Stimulated activated CD4-positive, alpha-beta T cell treated with anti-CD3 and anti-CD28 coated beads, Interleukin-2, amount 100 ng/mL, for 24 hours (primary cell): ENCODE data around the gene CCDC73.

Experiments used
- DNase-seq, 2 donors: peaks; one replicate each; pipeline ENCODE4 v3.0.0-alpha.2; 2020

The CCDC73 gene

DNA sequence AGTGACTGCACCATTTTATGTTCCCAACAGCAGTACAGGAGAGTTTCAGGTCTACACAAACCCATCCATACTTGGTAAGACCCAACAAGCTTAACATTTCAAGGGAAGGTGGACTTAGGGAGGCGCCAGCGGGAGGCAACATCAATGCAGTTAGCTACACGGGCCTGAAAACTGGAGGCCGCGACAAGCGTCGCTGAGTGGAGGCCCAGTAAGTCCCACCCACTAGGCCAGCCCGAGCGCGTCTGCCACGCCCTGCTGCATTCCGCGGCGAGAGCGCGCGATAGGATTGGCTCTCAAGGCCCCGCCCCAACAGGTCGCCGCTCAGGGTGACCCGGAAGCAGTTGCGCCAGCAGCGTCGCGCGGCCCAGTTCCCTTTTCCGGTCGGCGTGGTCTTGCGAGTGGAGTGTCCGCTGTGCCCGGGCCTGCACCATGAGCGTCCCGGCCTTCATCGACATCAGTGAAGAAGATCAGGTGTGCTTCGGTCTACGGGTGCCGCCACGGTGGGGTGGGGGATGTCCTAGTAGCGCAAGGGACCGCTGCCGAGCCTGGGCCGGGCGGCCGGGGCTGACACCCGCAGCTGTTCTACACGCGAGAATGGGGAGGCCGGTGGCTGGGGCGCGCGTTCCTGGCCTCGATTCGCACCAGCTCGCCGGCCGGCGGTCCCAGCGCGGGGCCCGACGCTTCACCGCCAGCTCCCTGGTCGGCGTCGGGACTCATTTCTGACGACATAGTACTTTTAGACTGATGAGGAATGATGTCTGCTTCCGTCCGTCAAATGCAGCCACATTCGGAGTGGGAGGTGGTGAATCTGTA lies 210.8 kb downstream of the CCDC73 start, which contains the start of gene EIF3M:
TSS of gene EIF3M (plus strand) at position 373 of the 813 bp plus-strand sequence. CDS start at position 430, 57 bp downstream.
- peak; percentile 96 for DNase-seq

DNA sequence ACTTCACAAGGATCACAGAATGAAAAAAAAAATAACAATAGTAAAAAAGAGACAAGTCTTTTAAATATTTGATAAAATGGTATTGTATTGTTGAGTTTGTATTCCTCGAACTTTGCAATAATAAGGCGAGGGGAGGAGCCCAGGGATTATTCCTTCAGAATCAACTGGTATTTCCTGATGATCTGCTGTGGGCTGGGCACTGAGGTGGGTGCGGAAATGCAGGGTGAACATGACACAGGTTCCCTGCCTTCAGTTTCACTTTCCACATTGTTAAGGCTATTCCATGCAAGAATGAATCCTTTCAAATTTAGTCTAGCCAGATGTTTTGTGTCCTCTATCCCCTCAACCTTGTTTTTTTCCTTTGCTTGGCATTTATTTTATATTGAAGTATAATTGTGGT lies 212.9 kb downstream of the CCDC73 start:
- no peak for DNase-seq

DNA sequence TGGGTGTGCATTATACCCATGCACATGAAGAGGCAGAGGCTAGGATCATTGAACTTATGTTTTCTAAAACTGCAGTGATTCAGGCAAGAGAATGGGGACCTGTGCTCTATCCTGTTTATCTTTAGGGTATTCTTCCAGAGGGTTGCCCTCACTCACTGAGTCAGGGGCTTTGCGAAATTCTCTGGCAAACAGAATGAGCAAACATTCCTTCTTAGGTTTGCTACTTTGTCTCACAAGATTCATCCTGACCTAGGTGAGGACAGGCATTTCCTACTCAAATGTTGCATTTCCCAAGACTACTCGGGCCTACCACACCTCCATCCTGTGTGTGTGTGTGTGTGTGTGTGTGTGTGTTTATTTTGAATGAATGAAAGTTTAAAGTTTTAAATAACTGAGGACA lies 213.5 kb downstream of the CCDC73 start:
- DNase-seq = no peak

DNA sequence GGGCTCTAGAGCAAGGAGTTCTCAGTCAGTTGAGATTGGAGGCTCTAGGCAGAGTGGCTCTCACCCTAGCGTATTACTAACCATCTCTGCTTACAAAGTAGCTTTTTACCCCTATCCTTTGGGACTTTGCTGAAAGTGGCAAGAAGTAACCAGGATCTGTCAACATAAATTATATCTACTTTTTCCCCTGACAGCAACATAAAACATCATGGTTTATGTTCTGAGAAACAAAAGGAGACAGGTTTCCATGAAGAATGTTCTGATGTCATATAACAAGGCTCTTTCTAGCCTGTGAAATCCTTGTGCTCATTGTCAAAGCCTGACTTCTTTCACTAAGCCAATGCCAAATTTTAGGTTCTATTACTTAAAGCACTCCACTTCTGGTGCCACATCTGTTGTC lies 218.0 kb downstream of the CCDC73 start:
- DNase-seq = no peak

DNA sequence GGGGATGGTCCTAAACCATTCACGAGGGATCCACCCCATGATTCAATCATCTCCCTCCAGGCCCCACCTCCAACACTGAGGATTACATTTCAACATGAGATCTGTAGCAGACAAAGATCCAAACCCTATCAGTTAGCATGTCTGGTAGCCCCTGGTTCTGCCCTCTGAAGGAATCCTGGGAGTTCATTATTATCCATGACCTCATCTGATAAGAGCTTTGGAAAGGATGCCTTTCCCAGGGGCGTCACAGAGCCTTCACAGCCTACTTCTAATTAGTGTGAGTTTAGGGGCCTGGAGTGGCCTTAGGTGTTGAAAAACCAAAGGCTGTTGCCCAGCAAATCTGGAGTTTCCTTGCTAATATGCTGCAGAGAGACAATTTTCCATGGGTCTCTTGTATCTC lies 219.4 kb downstream of the CCDC73 start:
- DNase-seq = no peak

DNA sequence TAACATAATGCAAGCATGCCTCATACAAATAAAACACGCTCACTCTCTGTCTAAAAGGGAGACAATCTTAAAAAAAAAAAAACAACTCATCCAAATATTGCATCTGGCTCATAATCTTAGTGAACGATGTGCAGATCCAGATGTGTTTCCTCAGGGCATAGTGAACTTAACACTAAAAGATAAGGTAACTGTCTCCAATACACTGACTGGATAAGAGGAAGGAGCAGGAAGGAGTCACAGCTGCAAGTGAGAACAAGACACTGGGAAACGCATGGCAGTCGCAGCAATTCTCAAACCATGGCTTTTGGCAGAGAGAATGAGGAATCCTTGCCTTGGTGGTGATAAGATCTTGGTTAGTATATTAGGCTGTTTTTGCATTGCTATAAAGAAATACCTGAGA lies 220.0 kb downstream of the CCDC73 start:
- no peak for DNase-seq

DNA sequence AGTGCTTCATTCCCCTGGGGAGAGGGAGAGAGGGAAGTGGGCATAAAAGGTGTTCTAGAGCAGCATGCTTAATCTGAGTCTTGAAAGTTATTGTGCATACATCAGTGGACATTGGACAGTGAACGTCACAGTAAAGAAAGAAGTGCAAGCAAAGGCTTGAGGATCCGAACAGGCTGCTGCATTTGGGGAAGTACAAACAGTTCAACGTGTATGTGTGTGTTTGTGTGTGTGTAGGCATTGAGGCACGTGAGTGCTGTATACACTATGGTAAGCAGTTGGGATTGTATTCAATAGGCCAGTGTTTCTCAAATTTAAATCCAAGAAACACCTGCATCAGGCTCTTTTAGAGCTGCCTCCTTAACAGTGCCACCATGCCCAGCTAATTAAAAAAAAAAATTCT lies 221.2 kb downstream of the CCDC73 start:
- DNase-seq = no peak

DNA sequence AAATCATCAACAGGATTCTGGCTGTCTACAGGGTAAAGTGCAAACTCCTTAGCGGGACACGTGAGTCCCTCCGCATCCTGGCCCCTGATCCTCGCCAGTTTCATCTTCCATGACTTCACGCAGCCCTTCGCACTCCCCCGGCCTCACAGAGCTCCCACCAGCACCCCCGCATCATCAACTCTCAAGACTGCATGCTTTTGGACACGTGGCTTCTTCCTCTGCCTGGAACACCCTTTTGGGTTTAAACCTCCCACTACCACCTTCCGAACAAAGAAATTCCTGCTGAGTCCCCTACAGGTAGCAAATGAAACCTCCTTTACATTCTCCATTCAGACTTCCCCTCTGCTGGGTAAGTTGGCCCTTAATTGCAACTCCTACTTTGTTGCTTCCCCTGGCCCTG lies 223.4 kb downstream of the CCDC73 start:
- DNase-seq = no peak

DNA sequence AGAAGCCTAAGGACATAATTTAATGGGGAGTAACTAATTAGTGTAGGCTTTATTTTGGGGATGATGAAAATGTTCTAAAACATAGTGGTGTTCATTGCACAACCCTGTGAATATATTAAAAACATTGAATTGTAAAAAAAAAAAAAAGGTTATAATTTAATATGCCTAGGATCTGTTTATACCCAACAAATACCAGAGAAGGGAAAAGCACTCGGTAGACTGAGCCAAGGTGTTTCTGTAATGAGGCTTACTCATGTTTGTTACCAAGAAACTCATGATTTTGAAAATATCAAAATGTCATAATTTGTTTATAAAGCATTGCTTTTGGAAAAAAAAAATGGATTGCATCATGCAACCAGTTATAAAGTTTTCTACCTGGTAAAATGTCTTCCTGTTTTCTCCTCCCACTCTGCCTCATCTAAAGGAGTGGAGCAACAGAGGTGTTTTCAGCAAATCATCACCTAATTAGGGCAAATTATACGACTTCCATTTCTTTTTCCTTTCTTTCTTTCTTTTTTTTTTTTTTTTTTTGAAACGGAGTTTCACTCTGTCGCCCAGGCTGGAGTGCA lies 225.1 kb downstream of the CCDC73 start:
- DNase-seq = no peak

DNA sequence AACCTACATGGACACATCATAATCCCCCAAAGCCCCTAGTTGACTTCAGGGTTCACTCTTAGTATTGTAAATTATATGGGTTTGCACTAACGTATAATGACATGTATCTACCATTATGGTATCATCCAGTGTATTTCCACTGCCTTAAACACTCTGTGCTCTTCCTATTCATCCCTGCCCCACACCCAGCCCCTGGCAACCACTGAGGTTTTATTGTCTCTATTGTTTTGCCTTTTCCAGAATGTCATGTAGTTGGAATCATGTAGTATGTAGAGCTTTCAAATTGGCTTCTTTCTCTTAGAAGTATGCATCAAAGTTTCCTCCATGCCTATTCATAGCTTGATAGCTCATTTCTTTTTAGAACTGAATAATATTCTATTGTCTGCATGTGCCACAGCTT lies 227.3 kb downstream of the CCDC73 start:
- no peak for DNase-seq

DNA sequence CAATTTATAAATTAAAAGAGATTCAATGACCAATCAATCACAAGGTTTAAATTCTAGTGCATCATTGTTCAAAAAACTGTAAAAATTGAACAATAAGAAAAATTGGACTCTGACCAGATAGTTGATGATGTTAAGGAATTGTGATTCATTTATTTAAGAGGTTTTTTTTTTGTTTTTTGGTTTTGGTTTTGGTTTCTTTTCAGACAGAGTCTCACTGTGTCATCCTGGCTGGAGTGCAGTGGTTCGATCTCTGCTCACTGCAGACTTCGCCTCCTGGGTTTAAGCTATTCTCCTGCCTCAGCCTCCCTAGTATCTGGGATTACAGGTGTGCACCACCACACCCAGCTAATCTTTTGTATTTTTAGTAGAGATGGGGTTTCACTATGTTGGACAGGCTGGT lies 227.9 kb downstream of the CCDC73 start:
- DNase-seq = no peak

DNA sequence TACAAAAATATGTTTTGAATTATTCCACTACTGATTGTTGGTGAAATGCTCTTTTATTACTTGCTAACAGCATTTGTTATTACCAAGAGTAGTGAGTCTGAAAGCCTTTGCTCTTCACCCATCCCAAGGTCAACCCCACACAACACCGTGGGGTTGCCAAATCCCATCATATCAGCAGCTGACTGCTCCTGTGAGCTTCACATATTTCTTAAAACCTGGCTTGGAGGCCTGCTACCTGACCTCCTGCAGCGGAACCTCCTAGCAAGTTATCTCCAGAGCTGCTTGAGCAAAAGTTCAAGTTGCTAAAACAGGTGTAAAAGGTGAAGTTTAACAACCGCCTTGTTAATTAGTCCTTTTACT lies 230.9 kb downstream of the CCDC73 start:
- DNase-seq = no peak

DNA sequence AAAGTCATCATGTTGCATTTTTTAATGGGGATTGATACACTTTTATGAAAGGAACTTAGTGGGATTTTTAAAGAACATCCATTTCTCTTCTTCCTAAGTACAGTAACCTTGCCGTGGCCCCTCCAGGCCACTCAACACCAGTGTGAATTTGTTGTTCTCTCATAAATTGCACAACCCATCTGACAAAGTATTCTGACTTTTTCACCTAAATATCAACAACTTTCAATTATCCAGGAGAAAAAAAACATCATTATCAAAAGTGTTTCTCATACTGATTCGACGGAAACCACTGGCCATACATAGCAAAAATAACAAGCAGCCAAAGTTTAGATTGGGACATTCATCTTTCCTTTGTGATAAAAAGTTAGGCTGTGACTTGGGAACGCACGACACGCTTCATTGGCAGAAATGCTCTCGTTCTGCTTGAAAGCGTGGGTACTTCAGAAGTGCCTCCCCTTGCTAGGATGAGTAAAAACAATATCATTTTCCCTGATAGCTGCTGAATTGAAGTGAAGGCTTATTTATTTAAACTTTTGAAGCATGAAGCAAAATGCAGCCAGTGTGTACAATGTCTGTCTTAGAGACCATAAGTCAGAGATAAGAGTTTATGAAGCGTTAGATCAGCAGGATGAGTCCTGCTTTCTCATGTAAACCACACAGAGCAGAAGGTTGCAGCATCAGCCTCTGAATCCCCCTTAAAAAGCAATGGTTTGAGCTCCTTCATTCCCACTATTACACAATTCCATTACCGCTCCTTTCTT lies 231.4 kb downstream of the CCDC73 start:
- DNase-seq = no peak

DNA sequence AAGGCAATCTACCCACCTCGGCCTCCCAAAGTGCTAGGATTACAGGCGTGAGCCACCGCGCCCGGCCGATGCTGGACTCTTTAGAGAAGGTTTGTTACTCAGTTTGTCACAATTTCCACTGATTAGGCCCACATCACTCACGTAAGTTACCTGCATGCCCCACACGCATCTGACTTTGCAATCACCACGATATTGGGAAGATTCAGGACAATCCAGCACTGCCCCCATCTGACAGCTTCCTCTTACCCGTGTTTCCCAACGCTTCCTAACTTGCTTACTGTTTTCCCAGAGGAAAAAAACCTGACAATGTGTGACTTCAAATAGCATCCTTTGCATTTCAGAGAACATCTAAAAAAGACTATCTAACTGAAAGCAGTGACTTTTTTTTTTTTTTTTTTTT lies 232.6 kb downstream of the CCDC73 start:
- no peak for DNase-seq

DNA sequence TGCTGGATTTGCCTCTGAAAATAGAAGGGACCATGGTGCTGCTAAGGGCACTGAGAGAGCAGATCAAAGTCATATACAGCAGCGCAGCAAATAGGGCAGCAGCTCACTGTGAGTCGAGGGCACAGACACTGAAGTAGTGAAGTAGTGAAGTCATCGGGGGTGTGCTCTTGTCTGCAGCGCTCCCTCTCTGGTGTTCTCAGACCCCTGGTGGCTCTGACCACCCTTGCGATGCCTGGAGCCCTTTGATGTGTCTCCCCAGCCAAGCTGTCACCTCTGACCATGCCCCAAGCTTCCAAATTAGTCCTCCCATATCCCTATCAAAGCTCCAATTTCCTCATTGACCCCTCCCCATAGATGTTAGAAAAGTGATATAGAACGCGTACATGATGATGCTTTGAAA lies 238.6 kb downstream of the CCDC73 start:
- no peak for DNase-seq

DNA sequence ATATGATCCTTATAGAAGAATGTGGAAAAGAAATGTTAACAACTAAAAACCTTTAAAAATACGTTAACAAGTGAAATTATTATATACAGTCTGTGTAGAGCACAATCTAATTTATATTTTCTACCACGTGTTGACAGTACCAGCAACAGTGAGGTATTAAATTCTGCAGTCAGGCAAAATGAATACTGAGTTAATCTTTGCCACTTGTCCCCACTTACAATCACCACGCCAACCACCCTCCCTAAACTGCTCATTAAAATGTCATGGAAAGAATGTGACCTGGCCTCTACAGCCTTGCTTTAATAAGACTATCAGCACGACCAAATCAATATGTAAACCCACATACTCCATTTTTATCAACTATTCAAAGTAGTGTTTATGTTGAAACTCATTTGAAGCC lies 239.4 kb downstream of the CCDC73 start:
- no peak for DNase-seq
